DMS79 treated with DMSO at 0.1 percent for 48 hours (cell line): ENCODE measurements around the gene MCF2L.
"Not testable (repeated sequence)": the region's sequence is repeated elsewhere in the genome, so short reads cannot be mapped to it uniquely, and the experiment has no call there.

ENCODE experiments used
- DNase-seq: peaks from one replicate; lab custom pipeline; 2025; lab: John Stamatoyannopoulos, UW

The MCF2L gene, protein sequence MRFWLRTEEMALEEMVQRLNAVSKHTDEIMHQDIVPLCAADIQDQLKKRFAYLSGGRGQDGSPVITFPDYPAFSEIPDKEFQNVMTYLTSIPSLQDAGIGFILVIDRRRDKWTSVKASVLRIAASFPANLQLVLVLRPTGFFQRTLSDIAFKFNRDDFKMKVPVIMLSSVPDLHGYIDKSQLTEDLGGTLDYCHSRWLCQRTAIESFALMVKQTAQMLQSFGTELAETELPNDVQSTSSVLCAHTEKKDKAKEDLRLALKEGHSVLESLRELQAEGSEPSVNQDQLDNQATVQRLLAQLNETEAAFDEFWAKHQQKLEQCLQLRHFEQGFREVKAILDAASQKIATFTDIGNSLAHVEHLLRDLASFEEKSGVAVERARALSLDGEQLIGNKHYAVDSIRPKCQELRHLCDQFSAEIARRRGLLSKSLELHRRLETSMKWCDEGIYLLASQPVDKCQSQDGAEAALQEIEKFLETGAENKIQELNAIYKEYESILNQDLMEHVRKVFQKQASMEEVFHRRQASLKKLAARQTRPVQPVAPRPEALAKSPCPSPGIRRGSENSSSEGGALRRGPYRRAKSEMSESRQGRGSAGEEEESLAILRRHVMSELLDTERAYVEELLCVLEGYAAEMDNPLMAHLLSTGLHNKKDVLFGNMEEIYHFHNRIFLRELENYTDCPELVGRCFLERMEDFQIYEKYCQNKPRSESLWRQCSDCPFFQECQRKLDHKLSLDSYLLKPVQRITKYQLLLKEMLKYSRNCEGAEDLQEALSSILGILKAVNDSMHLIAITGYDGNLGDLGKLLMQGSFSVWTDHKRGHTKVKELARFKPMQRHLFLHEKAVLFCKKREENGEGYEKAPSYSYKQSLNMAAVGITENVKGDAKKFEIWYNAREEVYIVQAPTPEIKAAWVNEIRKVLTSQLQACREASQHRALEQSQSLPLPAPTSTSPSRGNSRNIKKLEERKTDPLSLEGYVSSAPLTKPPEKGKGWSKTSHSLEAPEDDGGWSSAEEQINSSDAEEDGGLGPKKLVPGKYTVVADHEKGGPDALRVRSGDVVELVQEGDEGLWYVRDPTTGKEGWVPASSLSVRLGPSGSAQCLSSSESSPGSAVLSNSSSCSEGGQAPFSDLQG

GRCh38 chr13:112968910-112969691 is at the start of gene MCF2L:
TSS of gene MCF2L (plus strand) at chr13:112969214. CDS start at chr13:112969380, 166 bp downstream.
- peak; percentile 89 for DNase-seq

- DNase-seq = no peak
These were observed 45.1 kb upstream of the MCF2L start for GRCh38 chr13:112923962-112924361.

GRCh38 chr13:112924365-112924764 is 44.6 kb upstream of the MCF2L start:
- DNase-seq = no peak

DNA sequence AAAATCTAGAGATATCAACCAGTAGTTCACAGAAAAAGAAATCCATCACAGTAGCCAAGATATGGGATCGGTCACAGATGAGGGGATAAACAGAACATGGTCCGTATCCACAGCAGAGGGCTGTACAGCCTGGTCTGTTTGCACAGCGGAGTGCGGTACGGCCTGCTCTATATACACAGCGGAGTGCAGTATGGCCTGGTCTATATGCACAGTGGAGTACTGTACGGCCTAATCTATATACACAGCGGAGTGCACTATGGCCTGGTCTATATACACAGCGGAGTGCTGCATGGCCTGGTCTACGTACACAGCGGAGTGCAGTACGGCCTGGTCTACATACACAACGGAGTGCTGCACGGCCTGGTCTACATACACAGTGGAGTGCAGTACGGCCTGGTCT is 43.0 kb upstream of the MCF2L start:
- DNase-seq = no peak

- no peak for DNase-seq
These were observed 42.0 kb upstream of the MCF2L start for GRCh38 chr13:112926993-112927392.

- no peak for DNase-seq
These were observed 40.7 kb upstream of the MCF2L start for GRCh38 chr13:112928020-112928971.

GRCh38 chr13:112928972-112929782 is 39.8 kb upstream of the MCF2L start:
- DNase-seq = peak; percentile 94

GRCh38 chr13:112929783-112930055 is 39.3 kb upstream of the MCF2L start:
- DNase-seq = no peak

GRCh38 chr13:112930192-112930591 is 38.8 kb upstream of the MCF2L start:
- no peak for DNase-seq

- peak; percentile 97 for DNase-seq
These were observed 37.7 kb upstream of the MCF2L start for GRCh38 chr13:112931028-112931934.

GRCh38 chr13:112932971-112933370 is 36.0 kb upstream of the MCF2L start:
- DNase-seq = no peak

- no peak for DNase-seq
These were observed 35.4 kb upstream of the MCF2L start for GRCh38 chr13:112933649-112934048.

DNA sequence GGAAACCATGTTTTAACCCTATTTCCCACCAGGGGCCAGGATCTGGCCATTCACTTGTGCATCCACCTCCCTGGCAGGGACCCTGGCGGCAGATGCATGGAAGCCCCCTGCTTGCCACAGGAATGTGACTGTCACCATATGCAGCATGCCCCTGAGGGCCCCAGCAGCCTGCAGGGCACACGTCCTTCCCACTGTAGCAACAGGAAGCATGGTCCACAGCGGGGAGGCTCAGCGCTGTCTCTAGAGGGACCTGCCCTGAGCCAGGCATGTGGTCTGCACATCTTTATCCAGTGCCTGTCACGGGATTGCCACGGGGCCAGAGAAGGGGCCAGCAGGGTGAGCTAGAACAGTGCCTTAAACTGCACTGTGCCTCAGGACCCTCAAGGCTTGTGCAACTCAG is 34.9 kb upstream of the MCF2L start:
- no peak for DNase-seq

- no peak for DNase-seq
These were observed 30.3 kb upstream of the MCF2L start for GRCh38 chr13:112938680-112939079.

DNA sequence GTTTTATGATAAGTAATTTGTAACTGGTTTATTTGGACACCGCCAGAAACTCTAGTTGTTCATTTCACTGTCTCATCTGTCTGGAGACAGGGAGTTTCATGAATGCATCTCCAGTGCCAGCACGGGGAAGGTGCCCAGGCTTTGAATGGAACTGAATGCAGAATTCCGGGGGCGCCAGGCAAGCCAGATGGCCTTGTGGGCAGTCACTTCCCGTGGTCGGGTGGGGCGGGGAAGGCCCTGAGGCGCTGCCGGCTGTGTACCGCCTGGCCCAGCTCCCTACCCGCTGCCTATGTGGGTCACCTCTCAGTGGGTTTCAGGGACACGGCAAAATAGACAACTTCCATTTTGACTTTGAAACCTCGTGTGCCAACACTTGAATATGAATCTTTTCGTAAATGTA is 28.8 kb upstream of the MCF2L start:
- peak; percentile 63 for DNase-seq

- no peak for DNase-seq
These were observed 27.7 kb upstream of the MCF2L start for GRCh38 chr13:112941349-112941748.

GRCh38 chr13:112941765-112942164 is 27.2 kb upstream of the MCF2L start:
- DNase-seq = not testable (repeated sequence)

DNA sequence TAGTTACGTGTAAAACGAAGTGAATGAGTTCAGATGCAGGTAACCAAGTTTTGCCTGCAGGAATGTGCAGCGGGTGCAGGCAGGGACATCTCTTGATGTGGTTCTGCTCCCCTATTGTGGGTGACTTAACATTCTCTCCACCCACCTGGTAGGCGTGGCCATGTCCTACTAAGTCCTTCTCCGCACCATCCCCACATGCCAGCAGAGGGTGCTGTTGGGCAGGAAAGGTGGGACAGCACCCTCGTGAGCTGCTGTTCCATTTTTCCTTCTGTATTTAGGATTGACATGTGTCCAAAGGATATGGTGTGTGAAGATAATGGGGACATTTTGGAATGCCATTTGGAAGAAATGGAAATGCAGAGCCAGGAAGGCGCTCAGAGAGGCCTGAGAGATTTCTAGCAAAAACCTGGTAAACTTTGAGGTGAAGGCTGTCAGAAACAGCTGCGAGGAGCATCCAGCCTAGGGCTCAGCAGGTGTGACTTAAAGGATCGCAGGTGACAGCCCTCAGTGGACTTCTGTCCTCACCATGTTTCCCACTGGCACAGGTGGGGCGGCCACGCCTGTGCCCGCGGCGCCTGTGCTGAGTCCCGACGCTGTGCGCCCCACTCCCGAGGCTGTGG is 26.2 kb upstream of the MCF2L start:
- peak; percentile 99 for DNase-seq
